ENCODE measurements around the gene CASP1.

The CASP1 gene

GRCh38 chr11:104995001-104995408 is 39.9 kb downstream of the CASP1 start:
- in situ Hi-C loops (cut with HindIII; ENCODE audit: low sequenced_read_pairs), result loop anchor here (5.0 kb wide), 1 partner anchor 37 kb away; no protein-coding TSS in a partner anchor

GRCh38 chr11:104992781-104993180 is 42.2 kb downstream of the CASP1 start:
- in situ Hi-C loops (cut with HindIII; ENCODE audit: low sequenced_read_pairs), result no loop called here

- in situ Hi-C loops (cut with HindIII; ENCODE audit: low sequenced_read_pairs), result no loop called here
These were observed 43.0 kb downstream of the CASP1 start for GRCh38 chr11:104991994-104992393.

DNA sequence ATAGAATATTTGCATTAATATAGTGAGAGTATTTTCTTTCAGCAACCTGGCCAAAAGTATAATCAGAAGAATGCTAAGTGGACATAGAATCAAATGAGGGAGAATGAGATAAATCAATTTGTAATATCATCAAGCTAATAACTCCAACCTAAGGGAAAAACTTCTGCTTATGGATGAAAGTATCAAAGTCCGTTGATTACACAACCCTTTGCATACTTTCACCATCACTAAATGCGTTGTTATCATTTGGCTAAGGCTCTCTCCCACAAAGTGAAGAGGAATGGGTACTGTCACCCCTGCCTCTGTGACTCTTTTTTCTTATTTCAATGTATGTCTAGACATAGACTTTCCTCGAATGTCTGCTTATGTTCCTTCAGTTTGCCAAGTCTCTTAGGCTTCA is 50.1 kb downstream of the CASP1 start:
- in situ Hi-C loops (cut with HindIII; ENCODE audit: low sequenced_read_pairs), result no loop called here

DNA sequence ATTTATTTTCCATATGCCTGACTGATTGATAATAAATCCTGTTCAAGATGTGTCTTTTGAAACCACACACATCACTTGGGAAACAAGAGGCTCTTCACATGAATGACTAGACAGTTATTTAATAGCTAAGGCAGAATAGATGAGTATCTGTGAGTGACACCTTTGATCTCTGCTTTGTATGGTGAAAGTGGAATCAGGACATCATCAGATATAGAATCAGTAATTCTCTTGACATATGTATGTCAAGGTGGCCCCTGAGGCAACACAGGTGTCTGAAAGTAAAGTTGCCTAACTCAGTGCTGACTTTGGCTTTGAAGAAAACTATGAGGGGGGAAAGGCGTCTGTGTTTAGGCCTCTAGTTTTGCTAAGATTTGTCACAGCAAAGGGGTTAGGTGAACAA is 55.1 kb downstream of the CASP1 start:
- in situ Hi-C loops (cut with HindIII; ENCODE audit: low sequenced_read_pairs), result no loop called here
